Inferior parietal cortex (tissue), 1 donor: Measurements from ENCODE around the gene TTC23L.
"Not testable (repeated sequence)": the region's sequence is repeated elsewhere in the genome, so short reads cannot be mapped to it uniquely, and the experiment has no call there.

Experiments
- DNase-seq: peaks from one replicate; pipeline ENCODE4 v3.0.0-alpha.2; 2016; ENCODE audit errors: extremely low spot score

Gene TTC23L, protein sequence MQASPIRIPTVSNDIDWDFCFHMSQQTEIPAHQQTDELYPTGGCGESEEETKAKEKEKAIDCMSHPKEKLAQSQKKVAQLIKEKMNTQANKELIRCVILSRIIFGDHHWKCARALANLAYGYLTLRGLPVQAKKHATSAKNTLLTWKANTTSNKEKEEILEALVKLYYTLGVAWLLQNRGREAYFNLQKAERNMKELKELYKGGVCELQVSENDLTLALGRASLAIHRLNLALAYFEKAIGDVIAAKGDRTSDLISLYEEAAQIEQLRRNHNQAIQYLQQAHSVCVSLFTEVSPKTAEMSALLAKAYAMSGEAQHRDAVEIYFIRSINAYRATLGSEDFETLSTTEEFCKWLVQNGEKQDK

DNA sequence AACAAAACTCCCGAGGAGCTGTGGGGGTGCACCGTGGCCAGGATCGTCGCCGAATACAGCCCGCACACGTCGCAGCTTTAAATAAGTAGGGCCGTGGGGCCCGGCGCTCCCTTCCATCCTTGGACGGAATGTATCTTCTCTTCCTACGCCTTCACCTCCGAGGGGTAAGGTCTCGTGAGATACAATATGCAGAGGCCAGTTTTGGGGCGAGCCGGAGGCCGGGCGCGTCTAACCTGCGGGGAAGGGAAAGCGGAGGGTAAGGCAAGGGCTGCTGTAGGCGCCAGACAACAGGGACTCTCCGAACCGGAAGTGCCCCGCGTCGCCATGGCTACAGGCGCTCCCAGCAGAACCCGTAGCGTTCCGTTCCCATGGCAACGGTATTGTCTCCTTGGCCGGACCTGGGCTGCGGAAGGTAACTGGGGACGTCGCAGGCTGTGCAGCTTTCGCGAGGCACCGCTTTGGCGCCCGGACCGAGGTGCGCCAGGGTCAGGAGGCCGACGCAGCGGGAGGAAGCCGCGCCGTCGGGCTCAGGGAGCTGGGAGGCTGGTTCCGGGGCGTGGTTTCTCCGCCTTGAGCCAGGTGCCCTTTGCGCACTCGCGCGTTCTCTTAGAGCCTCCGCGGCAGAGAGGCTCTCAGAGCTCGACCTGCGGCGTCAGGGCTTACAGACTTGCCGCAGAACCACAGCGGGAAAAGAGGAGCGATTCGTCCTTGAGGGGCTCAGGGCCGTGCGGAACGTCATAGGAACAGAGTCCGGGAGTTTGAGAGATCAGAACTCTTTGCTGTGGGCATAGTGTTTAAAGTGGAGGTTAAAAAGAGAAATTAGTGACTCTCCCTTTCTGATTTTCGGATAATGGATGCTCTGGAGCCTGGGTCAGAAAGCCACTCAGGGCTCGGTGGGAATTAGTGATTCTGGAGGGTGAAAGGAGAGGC is at the start of gene TTC23L:
TSS of gene TTC23L (plus strand) at position 380 of the 930 bp plus-strand sequence. CDS start 1,508 bp downstream, outside the sequence.
- peak; percentile 87 for DNase-seq

DNA sequence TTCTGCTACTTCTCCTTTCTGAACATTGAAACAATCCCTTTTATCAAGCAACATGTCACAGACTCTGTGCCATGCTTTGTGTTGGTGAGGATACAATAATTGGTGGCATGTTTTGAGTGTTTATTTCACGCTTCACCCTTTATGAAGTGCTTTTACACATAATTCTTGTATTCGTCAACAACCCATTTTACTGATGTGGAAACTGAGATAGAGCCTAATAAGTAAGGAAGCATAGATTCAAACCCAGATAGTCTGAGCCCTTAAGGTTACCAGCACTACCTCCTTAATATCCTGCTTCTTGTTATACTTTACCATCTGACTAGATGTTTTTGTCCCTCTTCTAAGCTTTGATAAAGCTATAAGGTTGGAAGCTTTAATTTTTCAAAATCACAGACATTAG is 49.3 kb upstream of the TTC23L start:
- DNase-seq = no peak

DNA sequence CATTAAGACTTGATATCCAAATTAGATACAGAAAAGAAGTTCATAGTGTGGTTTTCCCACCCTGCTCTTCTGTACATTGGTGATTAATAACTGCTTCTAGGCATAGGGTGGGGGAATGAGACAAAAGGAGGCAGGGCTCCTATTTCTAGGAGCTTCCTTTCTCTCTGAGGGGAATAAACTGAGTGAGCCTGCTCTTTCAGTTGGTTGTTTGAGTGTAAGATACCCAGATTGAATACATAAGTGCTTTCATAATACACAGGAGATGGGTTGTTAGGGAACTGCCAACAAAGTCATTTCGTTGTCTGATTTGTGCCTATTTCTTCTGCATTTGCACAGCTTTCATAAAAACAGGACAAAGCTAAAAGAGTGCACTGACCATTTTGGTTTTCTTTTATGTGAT is 48.9 kb upstream of the TTC23L start:
- DNase-seq = no peak

DNA sequence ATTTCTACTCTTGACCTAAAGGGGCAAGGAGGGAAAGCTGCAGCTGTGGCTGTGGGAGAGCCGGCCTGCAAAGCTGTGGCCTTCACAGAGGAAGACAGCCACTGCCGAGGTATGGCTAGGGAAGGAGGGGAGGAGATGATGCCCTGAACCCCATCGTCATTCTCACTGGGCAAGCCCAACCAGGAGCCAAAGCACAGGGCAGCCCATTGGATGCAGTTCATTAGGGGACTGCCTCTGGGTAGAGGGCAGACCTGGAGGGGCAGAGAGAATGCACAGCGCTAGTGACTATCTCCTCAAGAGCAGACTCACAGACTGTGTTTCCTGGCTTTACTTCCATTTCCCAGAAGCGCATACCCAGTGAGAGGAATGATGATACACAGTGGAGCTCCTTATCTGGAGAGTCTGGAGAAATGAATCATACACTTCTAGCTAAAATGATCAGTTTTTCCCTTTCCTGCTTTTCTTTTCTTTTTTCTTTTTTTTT is 47.2 kb upstream of the TTC23L start:
- no peak for DNase-seq

DNA sequence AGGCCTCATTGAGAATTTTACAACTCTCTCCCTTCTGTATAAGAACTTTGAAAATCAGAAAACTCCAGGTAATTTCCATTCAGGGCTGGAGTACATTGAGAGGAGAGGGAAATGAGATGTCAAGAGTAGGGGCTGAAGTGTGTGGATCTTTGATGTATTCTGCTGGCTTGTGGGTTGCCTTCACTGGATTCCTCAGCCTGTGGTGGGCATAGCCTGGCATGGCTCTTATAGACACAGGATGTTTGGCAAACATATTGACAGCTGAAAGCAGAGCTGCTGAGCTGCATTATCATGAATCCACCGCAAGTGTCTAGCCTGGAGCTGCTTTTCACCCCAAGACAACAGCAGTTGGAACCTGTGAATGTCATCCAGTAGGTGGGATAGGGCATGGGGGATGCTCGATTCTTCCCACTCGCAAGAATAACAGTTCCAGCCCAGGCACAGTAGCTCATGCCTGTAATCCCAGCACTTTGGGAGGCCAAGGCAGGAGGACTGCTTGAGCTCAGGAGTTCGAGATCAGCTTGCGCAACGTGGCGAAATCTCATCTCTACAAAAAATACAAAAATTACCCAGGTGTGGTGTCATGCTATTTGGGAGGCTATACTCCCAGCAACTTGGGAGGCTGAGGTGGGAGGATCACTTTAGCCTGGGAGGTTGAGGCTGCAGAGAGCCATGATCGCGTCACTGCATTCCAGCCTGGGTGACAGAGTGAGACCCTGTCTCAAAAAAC is 36.0 kb upstream of the TTC23L start:
- no peak for DNase-seq

DNA sequence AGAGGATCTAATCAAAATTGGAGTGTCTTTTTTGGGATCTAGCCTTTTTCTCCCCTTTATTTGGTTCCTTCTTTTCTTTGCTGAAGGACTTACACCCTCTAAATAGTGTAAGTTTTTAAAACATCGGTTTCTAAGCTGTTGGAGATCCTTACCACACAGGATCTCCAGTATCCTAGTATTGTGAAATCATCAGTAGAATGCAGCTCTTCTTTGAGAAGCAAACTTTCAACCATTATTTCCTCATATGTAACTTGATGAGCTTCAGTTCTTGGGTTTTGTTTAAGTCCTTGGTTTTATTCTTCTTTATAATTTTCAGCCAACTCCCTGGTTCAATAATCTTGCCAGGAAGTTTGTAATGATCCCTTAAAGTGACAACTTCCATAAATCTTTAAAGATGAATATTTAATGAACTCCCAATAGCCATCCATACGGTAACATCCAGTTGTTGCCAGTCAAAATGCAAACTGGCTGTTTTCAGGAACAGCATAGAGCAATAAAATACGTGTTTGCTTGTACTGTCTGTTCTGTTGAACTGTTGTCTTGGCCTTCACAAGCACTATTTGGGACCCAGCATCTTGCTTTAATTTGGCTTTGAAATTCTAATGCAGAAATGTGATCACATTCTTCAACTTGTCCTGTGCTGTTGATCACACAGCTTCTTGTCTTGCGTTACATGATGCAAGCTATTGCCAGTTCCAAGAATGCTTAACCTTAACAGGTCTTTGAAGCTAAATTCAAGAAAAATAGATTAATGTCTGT is 34.8 kb upstream of the TTC23L start:
- no peak for DNase-seq

DNA sequence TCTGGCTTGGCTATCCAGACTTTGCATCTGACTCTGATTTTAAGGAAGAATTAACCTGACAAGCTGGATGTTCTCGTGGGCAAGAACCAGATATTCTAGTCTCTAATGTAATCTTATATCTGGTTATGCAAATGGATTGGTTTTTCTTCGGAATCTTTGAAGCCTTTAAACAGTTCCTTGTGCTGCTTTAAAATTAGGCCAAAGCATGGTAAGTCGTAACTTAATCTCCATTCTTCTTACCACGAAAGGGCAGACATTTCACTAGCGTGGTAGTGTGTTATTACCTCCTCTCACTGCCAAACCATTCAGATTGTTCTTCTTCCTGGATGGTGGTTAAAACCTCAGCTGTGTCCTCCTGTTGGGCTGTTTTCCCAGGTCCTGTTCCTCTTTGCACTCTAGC is 34.1 kb upstream of the TTC23L start:
- no peak for DNase-seq

DNA sequence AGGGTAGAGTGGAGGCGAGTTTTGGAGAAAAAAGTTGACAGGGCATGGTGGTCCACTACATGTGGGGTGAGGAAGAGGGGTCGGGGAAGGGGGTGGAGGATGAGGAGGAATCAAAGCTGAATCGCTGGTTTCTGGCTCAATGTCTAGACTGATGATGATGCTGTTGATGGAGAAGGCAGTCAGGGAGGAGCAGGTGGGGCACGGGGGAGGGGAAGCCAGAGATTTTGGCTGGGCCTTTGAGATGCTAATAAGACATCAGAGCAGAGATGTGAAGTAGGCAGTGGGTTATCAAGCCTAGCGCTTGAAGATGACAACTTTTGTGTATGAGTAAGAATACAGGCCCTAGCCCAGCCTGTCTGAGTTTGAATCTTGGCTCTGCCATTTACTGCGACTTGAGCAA is 32.4 kb upstream of the TTC23L start:
- no peak for DNase-seq

DNA sequence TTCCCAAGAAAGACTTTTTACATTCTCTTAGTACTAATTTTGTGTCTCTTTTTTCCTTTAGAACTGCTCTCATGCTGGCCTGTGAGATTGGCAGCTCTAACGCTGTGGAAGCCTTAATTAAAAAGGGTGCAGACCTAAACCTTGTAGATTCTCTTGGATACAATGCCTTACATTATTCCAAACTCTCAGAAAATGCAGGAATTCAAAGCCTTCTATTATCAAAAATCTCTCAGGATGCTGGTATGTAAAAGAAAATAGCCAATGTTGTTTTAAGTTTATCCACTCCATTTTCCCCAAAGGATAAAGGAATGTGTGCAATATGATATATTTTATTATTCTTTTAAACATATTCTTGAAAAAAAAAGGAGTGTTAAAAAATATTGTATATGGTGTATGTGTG is 27.3 kb upstream of the TTC23L start:
- no peak for DNase-seq

DNA sequence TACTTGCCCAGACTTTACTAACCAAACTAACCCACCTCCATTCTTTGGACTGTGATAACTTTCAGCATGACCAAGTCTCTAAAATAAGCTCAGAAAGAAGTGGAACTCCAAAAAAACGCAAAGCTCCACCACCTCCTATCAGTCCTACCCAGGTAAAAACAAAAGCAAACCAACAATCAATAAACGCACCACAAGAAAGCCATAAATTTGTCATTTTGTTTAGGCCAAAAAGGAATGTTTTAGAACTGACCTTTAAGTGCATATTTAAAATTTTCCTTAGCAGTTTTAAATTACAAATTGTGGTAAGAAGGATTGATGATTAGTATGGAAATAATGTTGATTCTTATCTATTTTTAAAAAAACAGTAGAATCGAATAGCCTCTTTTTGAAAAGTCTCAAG is 25.5 kb upstream of the TTC23L start:
- DNase-seq = no peak

DNA sequence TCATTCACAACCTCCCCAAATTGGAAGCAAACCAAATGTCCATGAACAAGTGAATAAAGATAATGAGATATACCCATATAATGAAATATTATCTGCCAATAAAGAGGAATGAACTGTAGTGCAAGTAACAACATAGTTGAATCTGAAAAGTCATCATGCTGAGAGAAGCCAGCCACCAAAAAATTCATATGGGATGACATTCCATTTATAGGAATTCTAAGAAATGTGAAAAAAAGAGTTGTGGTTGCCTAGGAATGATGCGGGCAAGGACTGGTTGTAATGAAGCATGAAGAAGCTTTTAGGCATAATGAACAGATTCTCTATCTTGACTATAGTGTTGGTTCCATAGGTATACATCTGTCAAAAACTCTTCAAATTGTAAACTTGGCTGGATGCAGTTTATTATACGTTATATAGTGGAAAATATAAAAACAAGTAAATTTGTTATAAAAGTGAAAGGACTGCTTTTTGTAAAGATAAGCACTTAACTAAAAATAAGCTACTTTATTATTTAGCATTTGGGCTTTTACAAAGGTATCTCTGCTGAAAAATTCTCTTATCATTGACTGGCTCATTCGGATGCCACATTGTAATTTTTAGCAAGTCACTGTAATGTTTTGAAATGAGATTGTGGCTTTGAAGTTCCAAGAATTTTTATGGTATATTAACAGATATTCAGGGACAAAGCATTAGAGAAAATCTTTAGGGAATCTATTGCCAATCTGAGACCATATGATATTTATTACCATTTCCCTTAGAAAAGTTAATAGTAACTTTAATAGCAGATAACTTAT is 21.2 kb upstream of the TTC23L start:
- no peak for DNase-seq

DNA sequence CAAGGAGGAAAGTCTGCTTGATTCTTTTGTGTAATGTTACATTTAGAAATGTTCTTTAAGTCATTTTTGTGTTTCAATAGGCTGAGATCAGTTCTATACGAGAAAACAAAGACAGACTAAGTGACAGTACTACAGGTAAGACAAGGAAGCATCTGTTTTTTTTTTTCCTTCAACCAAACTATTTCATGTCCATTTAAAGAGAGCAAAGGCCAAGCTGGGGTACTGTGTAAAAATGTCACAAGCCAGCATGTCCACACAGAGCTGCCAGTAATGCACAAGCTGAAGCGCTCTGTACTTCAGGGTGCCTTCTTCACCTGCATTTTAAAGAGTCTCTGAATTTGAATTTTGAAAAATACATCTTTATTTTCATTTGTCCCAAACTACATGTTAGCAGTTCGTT is 20.2 kb upstream of the TTC23L start:
- no peak for DNase-seq

DNA sequence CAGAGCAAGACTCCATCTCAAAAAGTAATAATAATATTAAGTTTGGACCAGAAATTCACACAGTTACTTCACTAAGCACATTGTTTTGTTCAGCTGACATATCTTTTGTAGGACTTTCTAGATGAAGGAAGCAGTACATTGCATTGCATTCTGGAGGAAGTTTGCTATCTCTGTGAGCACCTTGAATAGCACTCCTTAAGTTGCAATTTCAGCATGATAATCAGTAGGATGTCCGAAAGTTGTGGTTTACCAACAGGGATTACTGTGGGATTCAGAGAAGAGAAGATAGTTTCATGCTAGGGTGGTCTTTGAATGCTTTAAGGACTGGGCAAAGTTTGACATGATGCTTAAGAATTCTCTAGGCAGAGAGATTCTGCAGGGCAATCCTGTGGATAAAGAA is 18.4 kb upstream of the TTC23L start:
- no peak for DNase-seq

DNA sequence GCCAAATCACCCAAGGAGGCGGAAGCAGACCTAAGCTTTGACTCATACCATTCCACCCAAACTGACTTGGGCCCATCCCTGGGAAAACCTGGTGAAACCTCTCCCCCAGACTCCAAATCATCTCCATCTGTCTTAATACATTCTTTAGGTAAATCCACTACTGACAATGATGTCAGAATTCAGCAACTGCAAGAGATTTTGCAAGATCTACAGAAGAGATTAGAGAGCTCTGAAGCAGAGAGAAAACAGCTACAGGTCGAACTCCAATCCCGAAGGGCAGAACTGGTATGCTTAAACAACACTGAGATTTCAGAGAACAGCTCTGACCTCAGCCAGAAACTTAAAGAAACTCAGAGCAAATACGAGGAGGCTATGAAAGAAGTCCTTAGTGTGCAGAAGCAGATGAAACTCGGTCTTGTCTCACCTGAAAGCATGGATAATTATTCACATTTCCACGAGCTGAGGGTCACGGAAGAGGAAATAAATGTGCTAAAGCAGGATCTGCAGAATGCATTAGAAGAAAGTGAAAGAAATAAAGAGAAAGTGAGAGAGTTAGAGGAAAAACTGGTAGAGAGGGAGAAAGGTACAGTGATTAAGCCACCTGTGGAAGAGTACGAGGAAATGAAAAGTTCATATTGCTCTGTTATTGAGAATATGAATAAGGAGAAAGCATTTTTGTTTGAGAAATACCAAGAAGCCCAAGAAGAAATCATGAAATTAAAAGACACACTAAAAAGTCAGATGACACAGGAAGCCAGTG is 15.8 kb upstream of the TTC23L start:
- no peak for DNase-seq

DNA sequence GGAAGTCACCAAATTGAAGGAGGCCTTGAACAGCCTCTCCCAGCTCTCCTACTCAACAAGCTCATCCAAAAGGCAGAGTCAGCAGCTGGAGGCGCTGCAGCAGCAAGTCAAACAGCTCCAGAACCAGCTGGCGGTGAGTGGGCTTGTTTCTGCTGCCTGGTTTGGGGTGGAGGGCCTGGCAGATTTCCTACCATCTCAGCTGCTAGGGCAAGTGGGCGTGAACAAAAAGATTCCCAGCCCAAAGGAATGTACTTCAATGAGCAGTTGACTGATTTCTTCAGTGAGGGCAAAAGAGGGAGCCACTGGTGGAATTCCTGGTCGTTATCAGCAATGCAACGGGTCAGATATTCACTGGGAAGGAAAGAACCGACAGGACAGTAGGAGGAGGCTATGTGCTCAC is 12.6 kb upstream of the TTC23L start:
- no peak for DNase-seq

DNA sequence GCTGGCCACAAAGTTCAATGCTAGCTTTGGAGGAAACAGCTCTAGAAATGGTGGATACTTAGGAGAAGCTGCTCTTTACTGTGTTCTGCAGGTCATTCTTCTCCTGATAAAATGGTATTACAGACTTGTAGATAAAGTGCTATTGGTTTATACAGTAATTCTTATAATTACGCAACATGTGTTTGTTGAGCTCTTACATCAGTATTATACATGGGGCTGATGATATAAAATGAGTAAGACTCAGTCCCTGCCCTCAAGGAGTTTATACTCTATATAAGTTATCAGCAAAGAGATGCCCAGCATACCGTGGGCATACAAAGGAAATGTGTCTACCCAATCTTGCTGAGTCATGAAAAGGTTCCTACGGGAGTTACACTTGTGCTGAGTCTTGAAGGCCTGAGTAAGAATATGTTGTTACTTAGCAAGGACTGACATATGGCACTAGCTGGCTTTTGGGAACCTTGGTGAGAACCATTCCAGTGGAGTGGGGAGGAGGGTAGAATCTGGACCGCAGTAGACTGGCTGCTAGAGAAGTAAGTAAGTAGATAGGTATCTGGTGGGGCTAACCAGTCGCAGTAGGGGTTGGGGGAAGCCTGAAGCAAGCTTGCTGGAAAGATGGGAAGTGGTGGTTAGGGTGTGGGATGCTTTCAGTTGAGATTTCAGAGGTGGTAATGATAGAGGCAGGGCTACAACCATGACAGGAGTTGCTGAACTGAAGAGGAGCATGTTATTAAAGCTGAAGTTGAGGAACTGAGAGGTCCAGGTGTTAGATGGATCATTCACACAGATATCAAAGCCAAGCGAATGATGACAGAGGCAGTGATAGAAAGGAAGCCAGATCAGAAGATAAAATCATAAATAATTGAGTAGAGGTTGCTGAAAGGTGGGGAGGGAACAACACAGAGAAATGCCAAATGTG is 11.1 kb upstream of the TTC23L start:
- no peak for DNase-seq

DNA sequence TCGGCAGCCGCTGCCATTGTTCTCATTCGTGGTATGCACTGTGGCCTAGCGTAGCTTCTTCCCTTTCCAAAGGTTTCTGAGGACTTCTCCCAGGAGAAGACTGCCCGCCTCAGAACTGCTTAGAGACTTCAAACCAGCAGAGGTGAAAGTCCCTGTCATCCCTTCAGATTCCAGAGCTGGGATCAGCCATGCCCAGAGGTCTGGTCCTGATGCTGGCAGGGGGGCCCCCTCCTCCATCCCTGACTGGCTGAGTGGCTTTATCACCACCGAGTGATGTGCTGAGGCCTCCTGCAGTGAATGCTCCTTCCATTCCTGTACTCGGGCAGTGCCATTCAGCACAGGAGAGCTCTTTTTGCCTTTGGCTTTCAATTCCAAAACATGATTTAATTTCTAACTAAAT is 8.1 kb upstream of the TTC23L start:
- not testable (repeated sequence) for DNase-seq

DNA sequence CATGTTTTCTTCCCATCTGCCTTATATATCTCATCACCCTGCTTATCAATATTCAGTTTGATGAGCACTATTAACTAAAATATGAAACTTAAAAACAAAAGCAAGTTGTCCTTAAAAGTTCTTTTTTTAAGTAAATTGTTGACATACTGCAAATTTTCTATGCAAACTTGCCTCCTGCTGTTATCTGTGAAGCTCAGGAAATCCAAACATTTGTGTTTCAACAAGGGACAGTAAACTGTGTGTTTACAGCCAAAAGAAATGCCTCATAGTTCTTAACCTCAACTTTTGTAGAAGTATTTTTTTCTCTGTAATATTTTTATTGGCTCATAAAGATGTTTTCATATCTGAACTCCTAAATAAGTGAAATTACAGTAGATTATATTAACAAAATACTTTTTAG is 7.7 kb upstream of the TTC23L start:
- DNase-seq = no peak

DNA sequence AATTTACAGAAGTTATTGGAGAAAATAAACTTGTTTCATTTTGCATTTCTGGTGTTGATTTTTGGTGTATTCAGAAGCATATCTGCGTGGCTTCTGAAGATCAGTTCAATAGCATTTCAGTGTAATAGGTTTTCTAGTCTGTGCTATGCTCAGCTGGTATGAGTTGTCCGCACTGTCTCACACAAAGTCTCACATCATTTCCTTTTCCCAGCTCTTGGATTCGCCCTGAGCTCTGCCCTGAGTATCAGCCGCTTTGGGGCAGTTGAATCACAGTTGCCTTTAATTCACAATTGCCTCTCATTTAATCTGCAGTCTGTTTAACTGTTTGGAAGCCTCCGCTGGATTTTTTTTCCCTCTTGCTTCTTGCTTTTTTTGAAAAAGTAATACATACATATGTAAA is 6.4 kb upstream of the TTC23L start:
- no peak for DNase-seq
